Astrocyte of the cerebellum (primary cell): Measurements from ENCODE around the gene GID8.

Experiments
- DNase-seq: peaks from one replicate; pipeline ENCODE4 v3.0.0-alpha.2; 2011; ENCODE audit warnings: low read depth
- H3K4me3 ChIP-seq: 2 replicates; pipeline ENCODE4 v1.5.1; 2011; ENCODE audit warnings: mild to moderate bottlenecking, low read depth, low read length, moderate library complexity
- CTCF ChIP-seq: IDR thresholded peaks from 2 replicates; pipeline ENCODE4 v1.5.1; 2012; ENCODE audit warnings: low read length, low read depth, moderate library complexity, mild to moderate bottlenecking; ENCODE audit errors: missing control alignments
- in situ Hi-C: cut with HindIII; loops from 2 replicates; pipeline ENCODE4 v1.10.0; 2017; ENCODE audit warnings: low sequenced_read_pairs

The GID8 gene

DNA sequence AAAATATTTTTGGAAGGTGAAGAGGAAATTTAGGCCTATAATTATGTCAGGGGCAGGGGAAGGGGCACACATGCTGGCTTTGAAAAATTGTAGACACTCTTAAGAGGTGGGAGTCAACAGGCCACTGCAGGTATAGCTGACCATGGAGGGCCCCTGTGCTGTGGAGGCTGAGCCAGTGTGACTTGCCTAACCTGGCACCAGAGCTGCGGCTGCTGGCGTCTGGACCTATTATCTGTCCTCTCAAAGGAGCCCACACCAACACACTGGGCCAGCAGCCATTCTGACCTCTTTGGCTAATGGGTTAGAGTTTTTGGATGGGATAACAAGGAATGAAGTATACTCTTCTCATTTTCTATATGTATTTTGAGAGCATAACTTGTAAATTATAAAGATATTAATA, 4.5 kb downstream of the GID8 start:
- H3K4me3 ChIP-seq, result no peak overlapping the region
- in situ Hi-C loops, result no loop called here
- no peak for TF ChIP-seq CTCF
- no peak for DNase-seq

DNA sequence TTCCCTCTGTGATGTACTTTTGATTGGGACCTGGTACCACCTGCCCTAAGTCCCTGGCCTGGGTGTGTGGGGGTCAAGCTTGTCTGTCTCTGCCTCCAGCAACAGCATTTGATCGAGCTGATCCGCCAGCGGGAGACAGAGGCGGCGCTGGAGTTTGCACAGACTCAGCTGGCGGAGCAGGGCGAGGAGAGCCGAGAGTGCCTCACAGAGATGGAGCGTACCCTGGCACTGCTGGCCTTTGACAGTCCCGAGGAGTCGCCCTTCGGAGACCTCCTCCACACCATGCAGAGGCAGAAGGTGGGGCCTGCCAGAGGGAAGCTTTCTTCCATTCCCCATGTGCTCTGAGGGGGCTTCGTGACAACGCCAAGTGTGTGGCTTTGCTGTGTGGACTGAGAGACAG, 5.4 kb downstream of the GID8 start:
- no peak overlapping the region for H3K4me3 ChIP-seq
- TF ChIP-seq CTCF, result no peak
- in situ Hi-C loops, result no loop called here
- no peak for DNase-seq

- no peak overlapping the region for H3K4me3 ChIP-seq
- in situ Hi-C loops, result no loop called here
- DNase-seq, result no peak
- no peak for TF ChIP-seq CTCF
Measured at GRCh38 chr20:62944184-62944583, 6.2 kb downstream of the GID8 start.

DNA sequence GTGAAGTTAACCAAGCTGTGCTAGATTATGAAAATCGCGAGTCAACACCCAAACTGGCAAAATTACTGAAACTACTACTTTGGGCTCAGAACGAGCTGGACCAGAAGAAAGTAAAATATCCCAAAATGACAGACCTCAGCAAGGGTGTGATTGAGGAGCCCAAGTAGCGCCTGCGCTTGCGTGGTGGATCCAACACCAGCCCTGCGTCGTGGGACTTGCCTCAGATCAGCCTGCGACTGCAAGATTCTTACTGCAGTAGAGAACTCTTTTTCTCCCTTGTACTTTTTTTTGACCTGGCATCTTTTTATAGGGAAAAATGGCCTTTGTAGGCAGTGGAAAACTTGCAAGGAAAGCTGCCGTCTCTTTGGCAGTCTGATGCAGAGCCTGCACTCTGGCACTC, 6.8 kb downstream of the GID8 start:
- H3K4me3 ChIP-seq, result no peak overlapping the region
- no peak for TF ChIP-seq CTCF
- no peak for DNase-seq
- in situ Hi-C loops, result no loop called here

DNA sequence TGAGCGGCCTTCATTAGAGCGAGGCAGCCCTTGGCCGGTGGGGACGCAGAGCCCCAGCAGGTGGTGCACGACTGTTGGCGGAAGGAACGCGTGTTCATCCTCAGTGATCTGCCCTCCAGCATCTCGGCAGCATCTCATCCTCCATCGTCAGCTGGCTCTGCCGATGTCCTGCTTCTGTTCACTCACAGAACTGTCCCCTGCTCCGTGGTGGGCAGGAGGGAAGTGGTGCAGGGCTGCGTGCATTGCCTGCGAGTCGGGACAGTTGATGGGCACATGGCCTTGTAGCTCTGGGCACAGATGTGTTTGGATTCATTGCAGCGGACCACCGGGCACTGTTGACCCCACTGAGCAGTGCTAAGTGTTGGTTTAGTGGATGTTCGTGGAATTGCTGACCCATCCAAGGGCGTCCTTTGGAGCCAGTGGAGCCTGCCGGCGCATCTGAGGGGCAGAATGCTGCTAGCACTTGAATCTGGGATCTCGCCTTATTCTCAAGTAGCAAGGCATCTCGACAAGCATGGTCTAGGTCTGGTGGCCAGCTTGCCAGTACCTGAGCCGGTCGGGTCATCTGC, 7.9 kb downstream of the GID8 start:
- in situ Hi-C loops, result no loop called here
- DNase-seq, result no peak
- TF ChIP-seq CTCF, result no peak
- no peak overlapping the region for H3K4me3 ChIP-seq

DNA sequence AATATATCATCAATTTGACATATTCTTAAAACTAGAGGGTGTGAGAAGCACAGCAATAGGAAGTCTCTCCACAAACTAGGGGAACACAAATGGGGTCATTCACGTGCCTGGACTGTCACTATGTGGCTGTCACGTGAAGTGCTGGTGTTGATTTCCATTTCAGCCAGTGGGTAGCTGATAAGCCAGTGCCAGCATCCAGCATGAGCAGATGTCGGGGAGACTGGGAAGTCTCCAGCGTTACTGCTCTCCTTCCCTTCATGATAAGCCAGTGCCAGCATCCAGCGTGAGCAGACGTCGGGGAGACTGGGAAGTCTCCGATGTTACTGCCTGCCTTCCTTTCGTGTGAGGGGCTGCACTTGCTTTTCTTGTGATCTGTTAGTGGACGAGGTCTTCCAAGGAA, 9.0 kb downstream of the GID8 start:
- in situ Hi-C loops, result no loop called here
- no peak overlapping the region for H3K4me3 ChIP-seq
- no peak for TF ChIP-seq CTCF
- DNase-seq, result no peak
